GM13977 (cell line): ENCODE measurements around the gene SH3RF1.

Experiments used
- DNase-seq: peaks from one replicate; pipeline ENCODE4 v3.0.0; 2012; ENCODE audit warnings: low spot score
- in situ Hi-C: fragments of 300-500 bp; cut with MboI; formaldehyde crosslinking; loops from one replicate; pipeline ENCODE4 v1.12.0; 2022; ENCODE audit warnings: low sequenced_read_pairs, low pct_unique_long_range_greater_than_20kb, mixed read lengths, inconsistent platforms; ENCODE audit not compliant: unreplicated experiment
- TF ChIP-seq, protein P1 (sequence below): IDR thresholded peaks from 2 replicates; pipeline ENCODE4 v1.5.1; 2012; ENCODE audit warnings: mild to moderate bottlenecking, control low read depth; ENCODE audit not compliant: insufficient read depth; ENCODE audit errors: extremely low read depth, missing control alignments

SH3RF1 gene

DNA sequence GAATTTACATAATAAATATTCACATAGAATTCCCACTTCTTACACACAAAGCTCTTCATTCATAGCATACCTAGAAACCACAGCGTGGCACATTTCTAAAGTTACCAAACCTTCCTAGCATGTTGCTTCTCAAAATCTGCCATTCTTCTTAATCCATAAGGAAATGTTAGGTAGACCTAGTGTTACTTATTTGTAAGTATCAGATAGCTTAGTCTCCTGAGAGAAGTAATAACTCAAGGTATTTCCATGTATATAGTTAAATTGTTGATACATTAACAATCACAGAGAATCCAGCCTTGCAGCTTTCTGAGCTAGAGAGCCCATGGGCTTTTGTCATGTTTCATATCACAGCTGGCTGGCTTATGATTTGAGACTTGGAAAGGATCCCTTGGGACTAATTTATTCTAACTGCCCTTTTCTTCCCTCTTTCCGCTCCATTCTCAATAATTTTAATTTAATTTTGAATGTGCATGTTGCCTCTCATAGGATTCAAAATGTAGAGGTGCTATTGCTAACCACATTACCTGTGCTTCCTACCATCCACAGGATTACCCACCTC is 17.6 kb downstream of the SH3RF1 start:
- DNase-seq = no peak
- in situ Hi-C loops = no loop called here

DNA sequence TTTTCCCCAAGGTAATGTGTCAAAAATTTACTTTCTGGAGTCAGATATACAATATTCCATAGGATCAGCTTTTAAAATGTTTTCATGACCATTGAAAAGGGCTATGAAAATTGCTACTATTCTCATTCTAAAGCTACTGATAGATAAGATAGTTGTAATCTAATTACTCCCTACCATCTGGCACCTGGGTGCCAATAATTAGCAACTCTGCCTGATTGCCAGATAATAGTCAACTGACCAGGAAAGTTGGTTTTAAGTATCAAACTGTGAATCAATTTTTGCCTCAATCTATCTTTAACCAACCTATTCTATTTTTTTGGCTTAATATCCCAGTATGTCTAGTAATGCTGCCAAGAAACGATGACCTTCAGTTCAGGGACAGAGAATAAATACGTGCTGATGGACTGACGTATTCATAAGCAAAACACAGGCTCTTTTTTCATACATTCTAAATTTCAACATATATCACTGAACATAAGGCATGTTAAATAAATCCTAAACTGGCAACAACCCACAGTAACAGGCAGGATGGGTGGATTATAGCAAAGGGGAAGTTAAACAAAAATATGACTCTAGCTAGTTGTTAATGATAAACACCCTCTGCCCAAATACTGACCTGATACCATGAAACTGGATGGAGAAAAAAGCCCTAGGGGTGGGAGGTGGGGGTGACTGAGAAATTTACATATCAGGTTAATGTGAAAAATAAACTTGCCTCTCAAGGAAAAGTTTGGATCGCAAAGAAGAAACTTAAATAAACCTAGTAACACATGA is 18.2 kb downstream of the SH3RF1 start:
- TF ChIP-seq, protein P1, sequence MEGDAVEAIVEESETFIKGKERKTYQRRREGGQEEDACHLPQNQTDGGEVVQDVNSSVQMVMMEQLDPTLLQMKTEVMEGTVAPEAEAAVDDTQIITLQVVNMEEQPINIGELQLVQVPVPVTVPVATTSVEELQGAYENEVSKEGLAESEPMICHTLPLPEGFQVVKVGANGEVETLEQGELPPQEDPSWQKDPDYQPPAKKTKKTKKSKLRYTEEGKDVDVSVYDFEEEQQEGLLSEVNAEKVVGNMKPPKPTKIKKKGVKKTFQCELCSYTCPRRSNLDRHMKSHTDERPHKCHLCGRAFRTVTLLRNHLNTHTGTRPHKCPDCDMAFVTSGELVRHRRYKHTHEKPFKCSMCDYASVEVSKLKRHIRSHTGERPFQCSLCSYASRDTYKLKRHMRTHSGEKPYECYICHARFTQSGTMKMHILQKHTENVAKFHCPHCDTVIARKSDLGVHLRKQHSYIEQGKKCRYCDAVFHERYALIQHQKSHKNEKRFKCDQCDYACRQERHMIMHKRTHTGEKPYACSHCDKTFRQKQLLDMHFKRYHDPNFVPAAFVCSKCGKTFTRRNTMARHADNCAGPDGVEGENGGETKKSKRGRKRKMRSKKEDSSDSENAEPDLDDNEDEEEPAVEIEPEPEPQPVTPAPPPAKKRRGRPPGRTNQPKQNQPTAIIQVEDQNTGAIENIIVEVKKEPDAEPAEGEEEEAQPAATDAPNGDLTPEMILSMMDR = no peak
- DNase-seq = no peak
- in situ Hi-C loops = no loop called here

More for the DNA sequence above, 17.6 kb downstream of the SH3RF1 start:
- TF ChIP-seq, protein P1 = no peak

DNA sequence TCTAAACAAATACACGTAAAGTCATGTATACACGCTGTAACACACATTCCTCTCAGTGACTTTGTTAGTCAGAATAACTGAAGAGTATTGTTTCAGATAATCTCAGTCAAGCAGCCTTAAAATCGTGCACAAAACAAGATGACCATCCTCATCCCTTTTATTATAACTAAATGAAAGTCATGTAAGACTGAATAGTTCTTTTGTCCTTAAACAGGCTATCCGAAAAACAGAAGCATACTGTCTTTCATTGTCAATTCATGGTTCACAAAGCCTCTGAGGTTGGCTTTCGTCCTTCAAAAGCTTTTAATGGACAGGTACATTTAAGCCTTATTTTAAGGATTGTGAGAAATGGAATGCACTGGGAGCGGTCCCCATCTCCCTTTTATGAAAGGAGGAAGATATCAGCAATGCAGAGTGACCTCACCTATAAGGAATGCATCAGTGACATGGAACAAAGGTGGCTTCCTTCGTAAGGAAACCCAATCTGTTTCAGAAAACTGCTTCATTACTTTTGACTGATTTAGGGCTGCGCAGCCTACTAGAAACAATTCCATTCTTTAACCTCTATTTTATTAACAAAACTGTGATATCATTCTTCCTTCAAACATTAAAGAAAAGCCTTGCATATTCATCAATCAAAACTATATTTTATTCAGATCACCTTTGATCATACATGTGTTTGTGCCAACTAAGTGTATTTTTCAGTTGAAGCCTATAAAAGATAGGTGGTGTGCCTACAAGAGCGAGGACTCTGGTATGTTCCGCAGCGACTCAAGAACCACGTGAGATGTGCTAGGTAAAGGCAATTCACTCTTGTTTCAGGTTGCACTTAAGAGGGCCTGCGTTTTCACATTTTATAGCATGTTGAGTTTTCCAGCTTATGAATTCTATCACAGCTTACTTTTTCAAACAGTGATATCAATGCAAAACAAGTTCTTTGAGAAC is 19.2 kb downstream of the SH3RF1 start:
- in situ Hi-C loops = no loop called here
- TF ChIP-seq, protein P1 = no peak
- no peak for DNase-seq

DNA sequence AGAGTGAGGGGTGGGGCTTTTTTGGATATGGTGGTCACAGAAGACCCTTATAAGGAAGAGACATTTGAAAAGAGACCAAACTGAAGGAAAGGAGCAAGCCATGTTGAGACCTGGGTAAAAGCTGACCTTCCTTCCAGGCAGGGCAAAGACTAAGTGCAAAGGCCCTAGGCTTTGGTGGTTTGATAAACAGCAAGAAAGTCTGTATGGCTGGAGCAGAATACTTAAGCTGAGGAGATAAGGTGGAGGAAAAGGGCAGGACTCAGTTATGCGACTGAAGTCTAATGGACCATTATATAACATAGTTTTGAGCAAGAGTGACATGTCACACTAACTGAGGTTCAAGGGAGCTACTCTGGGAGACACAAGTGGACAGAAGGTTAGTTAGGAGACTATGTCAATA is 20.0 kb downstream of the SH3RF1 start:
- DNase-seq = no peak
- TF ChIP-seq, protein P1 = no peak
- in situ Hi-C loops = no loop called here

DNA sequence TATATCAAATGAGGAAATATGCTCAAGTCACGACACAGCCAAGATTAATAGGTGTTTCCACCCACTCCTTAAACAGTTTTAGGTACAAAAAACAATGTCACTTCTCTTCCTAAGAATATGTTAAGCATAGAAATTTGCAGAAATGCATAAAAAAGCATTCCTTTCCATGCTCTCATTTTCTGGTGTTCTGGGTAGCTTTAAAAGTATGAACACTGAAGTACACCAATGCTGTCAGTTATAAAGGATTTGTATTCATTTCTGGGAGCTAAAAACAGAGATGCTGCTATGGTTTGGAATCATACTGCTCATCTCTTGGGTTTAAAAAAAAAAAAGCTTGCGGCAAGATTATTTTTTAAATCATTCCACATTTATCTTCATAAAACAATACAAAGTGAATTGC is 20.8 kb downstream of the SH3RF1 start:
- TF ChIP-seq, protein P1 = no peak
- in situ Hi-C loops = no loop called here
- DNase-seq = no peak

DNA sequence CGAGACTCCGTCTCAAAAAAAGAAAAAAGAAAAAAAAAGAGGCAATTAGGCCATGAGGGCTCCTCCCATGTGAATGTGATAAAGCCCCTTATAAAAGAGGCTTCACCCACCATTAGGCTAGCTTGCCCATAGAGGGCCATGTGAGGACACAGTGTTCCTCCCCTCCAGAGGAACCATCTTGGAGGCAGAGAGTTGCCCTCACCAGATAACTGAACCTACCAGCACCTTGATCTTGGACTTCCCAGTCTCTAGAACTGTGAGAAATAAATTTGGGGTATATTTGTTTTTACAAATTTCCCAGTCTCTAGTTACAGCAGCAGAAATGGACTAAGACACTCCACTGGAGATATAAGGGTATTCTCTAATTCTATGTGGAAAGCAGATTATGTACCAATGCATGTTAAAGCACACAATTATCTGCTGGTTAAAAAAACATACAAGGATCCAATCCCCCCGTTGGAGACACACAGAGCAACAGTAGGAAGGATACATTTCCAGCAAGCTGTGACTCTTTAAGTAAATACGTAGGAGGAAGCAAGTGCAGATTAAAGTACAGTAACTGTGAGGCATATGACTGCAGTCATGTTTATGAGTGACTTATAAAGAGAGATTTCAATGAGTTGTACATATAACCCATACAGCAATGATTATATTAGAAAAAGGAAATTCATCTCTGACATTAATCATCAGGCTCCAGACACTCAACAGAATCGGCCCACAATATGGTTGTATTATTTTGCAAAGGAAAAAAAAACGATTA is 21.4 kb downstream of the SH3RF1 start:
- DNase-seq = no peak
- in situ Hi-C loops = no loop called here
- TF ChIP-seq, protein P1 = no peak
